Measurements from ENCODE around the gene NT5DC3.

NT5DC3 gene

GRCh38 chr12:103794309-103795213 is 46.5 kb downstream of the NT5DC3 start:
- no peak for DNase-seq (ENCODE audit: extremely low read depth, low read depth)
- no peak for TF ChIP-seq CTCF (IDR thresholded peaks at IDR 0.05; ENCODE audit: low read depth, low read length)

GRCh38 chr12:103793512-103794045 is 47.5 kb downstream of the NT5DC3 start:
- no peak for DNase-seq (ENCODE audit: extremely low read depth, low read depth)
- TF ChIP-seq CTCF (IDR thresholded peaks at IDR 0.05; ENCODE audit: low read depth, low read length), result no peak

GRCh38 chr12:103793046-103793445 is 48.0 kb downstream of the NT5DC3 start:
- DNase-seq (ENCODE audit: extremely low read depth, low read depth), result no peak
- TF ChIP-seq CTCF (IDR thresholded peaks at IDR 0.05; ENCODE audit: low read depth, low read length), result no peak

GRCh38 chr12:103791350-103791920 is 49.6 kb downstream of the NT5DC3 start:
- TF ChIP-seq CTCF (IDR thresholded peaks at IDR 0.05; ENCODE audit: low read depth, low read length), result no peak
- no peak for DNase-seq (ENCODE audit: extremely low read depth, low read depth)

GRCh38 chr12:103786201-103786600 is 54.8 kb downstream of the NT5DC3 start:
- DNase-seq (ENCODE audit: extremely low read depth, low read depth), result no peak
- TF ChIP-seq CTCF (IDR thresholded peaks at IDR 0.05; ENCODE audit: low read depth, low read length), result no peak

- DNase-seq (ENCODE audit: extremely low read depth, low read depth), result no peak
- TF ChIP-seq CTCF (IDR thresholded peaks at IDR 0.05; ENCODE audit: low read depth, low read length), result no peak
Measured at GRCh38 chr12:103785243-103786031, 55.6 kb downstream of the NT5DC3 start.
